ENCODE results near the gene TAOK3.

DNA sequence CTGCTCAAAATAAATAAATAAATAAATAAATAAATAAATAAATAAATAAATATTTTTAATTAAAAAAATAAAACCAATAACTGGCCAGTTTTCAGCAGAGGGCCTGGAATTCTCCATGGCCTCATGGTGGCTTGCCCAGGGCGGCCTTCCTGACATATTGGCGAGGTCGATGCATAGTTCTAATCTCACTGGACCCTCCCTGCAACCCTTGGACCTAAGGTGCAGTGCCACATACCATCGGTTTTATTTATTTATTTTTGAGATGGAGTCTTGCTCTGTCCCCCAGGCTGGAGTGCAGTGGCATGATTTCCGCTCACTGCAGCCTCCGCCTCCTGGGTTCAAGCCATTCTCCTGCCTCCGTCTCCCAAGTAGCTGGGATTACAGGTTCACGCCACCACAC lies 265.0 kb downstream of the TAOK3 start:
- TF ChIP-seq, protein P1, sequence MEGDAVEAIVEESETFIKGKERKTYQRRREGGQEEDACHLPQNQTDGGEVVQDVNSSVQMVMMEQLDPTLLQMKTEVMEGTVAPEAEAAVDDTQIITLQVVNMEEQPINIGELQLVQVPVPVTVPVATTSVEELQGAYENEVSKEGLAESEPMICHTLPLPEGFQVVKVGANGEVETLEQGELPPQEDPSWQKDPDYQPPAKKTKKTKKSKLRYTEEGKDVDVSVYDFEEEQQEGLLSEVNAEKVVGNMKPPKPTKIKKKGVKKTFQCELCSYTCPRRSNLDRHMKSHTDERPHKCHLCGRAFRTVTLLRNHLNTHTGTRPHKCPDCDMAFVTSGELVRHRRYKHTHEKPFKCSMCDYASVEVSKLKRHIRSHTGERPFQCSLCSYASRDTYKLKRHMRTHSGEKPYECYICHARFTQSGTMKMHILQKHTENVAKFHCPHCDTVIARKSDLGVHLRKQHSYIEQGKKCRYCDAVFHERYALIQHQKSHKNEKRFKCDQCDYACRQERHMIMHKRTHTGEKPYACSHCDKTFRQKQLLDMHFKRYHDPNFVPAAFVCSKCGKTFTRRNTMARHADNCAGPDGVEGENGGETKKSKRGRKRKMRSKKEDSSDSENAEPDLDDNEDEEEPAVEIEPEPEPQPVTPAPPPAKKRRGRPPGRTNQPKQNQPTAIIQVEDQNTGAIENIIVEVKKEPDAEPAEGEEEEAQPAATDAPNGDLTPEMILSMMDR (IDR thresholded peaks at IDR 0.05), result no peak
- TF ChIP-seq POLR2A (IDR thresholded peaks at IDR 0.05), result no peak
